CD8-positive, alpha-beta memory T cell (primary cell): ENCODE data around the gene EHD1. TPM values are rescaled to one million over a fixed set of nuclear protein-coding genes. Genes with fewer than 3 reads are reported as not detected.
A peak's percentile ranks its signal among the peaks of the same experiment; 100 is the strongest.

Source experiments
- CTCF ChIA-PET: fragments of 350-600 bp; sonication (Branson Sonifier 250); formaldehyde crosslinking; loops from one replicate; lab custom pipeline; 2021; ENCODE audit warnings: antibody characterized with exemption; lab: Charles Lee
- POLR2A ChIA-PET: fragments of 350-600 bp; sonication (Branson Sonifier 250); formaldehyde crosslinking; loops from one replicate; lab custom pipeline; 2021; ENCODE audit warnings: antibody characterized with exemption; lab: Charles Lee
- DNase-seq, 5 donors: peaks; one replicate each; pipeline versions ENCODE4 v3.0.0 to v3.0.0-alpha.2; 2020 to 2022; ENCODE audit warnings: mixed read lengths in 1 of 5
- H3K27ac ChIP-seq: one replicate; pipeline ENCODE4 v1.7.0; 2013; ENCODE audit warnings: low read depth, mild to moderate bottlenecking, low read length, moderate library complexity
- H3K27me3 ChIP-seq: 2 replicates; pipeline ENCODE4 v1.7.0; 2013; ENCODE audit warnings: low read length, mild to moderate bottlenecking; ENCODE audit not compliant: insufficient read depth, poor library complexity, severe bottlenecking
- H3K36me3 ChIP-seq: 2 replicates; pipeline ENCODE4 v1.7.0; 2013; ENCODE audit warnings: mild to moderate bottlenecking, low read length, moderate library complexity; ENCODE audit not compliant: insufficient read depth
- H3K4me1 ChIP-seq: 2 replicates; pipeline ENCODE4 v1.7.0; 2013; ENCODE audit warnings: mild to moderate bottlenecking, low read length, moderate library complexity; ENCODE audit not compliant: insufficient read depth
- H3K4me3 ChIP-seq: 2 replicates; pipeline ENCODE4 v1.7.0; 2013; ENCODE audit warnings: mild to moderate bottlenecking, low read length
- H3K9me3 ChIP-seq: 2 replicates; pipeline ENCODE4 v1.7.0; 2013; ENCODE audit warnings: mild to moderate bottlenecking, low read length
- H3K27ac Mint-ChIP-seq, 8 donors: one replicate each; pipeline ENCODE4 v1.8.0; 2020 to 2021; ENCODE audit warnings: mixed read lengths in 8 of 8, mild to moderate bottlenecking in 6 of 8, inconsistent platforms in 3 of 8, moderate library complexity in 3 of 8
- H3K27me3 Mint-ChIP-seq, 2 donors: one replicate each; pipeline ENCODE4 v1.8.0; 2020 to 2021; ENCODE audit warnings: mixed read lengths in 2 of 2, mild to moderate bottlenecking in 1 of 2, moderate library complexity in 1 of 2
- H3K36me3 Mint-ChIP-seq, 3 donors: one replicate each; pipeline ENCODE4 v1.8.0; 2020 to 2021; ENCODE audit warnings: mixed read lengths in 3 of 3, inconsistent platforms in 1 of 3, mild to moderate bottlenecking in 1 of 3
- H3K4me1 Mint-ChIP-seq, 3 donors: one replicate each; pipeline ENCODE4 v1.8.0; 2020 to 2021; ENCODE audit warnings: mixed read lengths in 3 of 3, inconsistent platforms in 1 of 3, mild to moderate bottlenecking in 1 of 3
- H3K4me3 Mint-ChIP-seq, 7 donors: one replicate each; pipeline ENCODE4 v1.8.0; 2020 to 2021; ENCODE audit warnings: mixed read lengths in 7 of 7, mild to moderate bottlenecking in 6 of 7, moderate library complexity in 4 of 7, inconsistent platforms in 2 of 7
- H3K9me3 Mint-ChIP-seq, 5 donors: one replicate each; pipeline ENCODE4 v1.8.0; 2020 to 2022; ENCODE audit warnings: mixed read lengths in 5 of 5, mild to moderate bottlenecking in 3 of 5, moderate library complexity in 2 of 5, inconsistent platforms in 1 of 5
- polyA plus RNA-seq: library from polyadenylated mRNA; unstranded; fragments of 300-500 nt; fragmentation: Illumina TruSeq; gene quantifications from one replicate; pipeline ENCODE4 v1.2.3, GENCODE V29; 2021
- total RNA-seq, 2 experiments: library from RNA; stranded (reverse); gene quantifications; one replicate each; pipeline ENCODE4 v1.2.3, GENCODE V29; 2021

Gene EHD1
- total and polyA plus RNA-seq, 3 experiments from 2014 or later, result 102 to 258 (median 110) TPM

GRCh38 chr11:64870176-64870892, 8.1 kb downstream of the EHD1 start:
- H3K27ac ChIP-seq, result peak overlapping the region; percentile 34

GRCh38 chr11:64869571-64870175, 8.7 kb downstream of the EHD1 start:
- H3K27me3 ChIP-seq, result no peaks in the 10 kb centered on the region
- DNase-seq, result no peak
- POLR2A ChIA-PET, result interaction anchor here (1.0 to 24.3 kb wide), 6 partner anchors 9 to 91 kb away, joined by 3 to 569 read pairs (median 8); partner anchors contain the start of gene EHD1
- Mint-ChIP-seq H3K36me3 (peaks cover 5 to 82% (median 28%) of the 10 kb centered on the region in 3 donors), H3K4me1 (peaks cover 83 to 93% (median 88%) of the 10 kb centered on the region in 3 donors), H3K4me3 (peak overlapping the region; percentile 78 to 85 (median 82)), H3K27me3 (no peaks in the 10 kb centered on the region), H3K27ac (peak overlapping the region; percentile 89 to 97 (median 92)), H3K9me3 (no peaks in the 10 kb centered on the region)
- H3K9me3 ChIP-seq, result no peaks in the 10 kb centered on the region
- H3K27ac ChIP-seq, result peak overlapping the region; percentile 34
- H3K36me3 ChIP-seq, result peaks cover 46% of the 10 kb centered on the region
- peak overlapping the region; percentile 72 for H3K4me3 ChIP-seq
- peaks cover 97% of the 10 kb centered on the region for H3K4me1 ChIP-seq
- CTCF ChIA-PET, result interaction anchor here (0.7 to 32.1 kb wide), 9 partner anchors 10 to 445 kb away, joined by 3 to 1256 read pairs (median 3); partner anchors contain the start of genes ARL2, CDC42BPG, CDC42EP2 and EHD1

More at GRCh38 chr11:64870176-64870892, 8.1 kb downstream of the EHD1 start:
- Mint-ChIP-seq H3K9me3 (no peaks in the 10 kb centered on the region), H3K4me3 (peak overlapping the region; percentile 78 to 85 (median 82)), H3K4me1 (peaks cover 83 to 93% (median 88%) of the 10 kb centered on the region in 3 donors), H3K27me3 (no peaks in the 10 kb centered on the region), H3K36me3 (peaks cover 5 to 86% (median 28%) of the 10 kb centered on the region in 3 donors), H3K27ac (peak overlapping the region; percentile 88 to 97 (median 92))
- CTCF ChIA-PET, result interaction anchor here (0.7 to 32.1 kb wide), 7 partner anchors 11 to 445 kb away, joined by 3 to 1256 read pairs (median 4); partner anchors contain the start of genes ARL2, CDC42BPG, CDC42EP2 and EHD1
- Histone ChIP-seq H3K4me3 (peak overlapping the region; percentile 72), H3K36me3 (peaks cover 48% of the 10 kb centered on the region), H3K9me3 (no peaks in the 10 kb centered on the region), H3K27me3 (no peaks in the 10 kb centered on the region), H3K4me1 (peaks cover 97% of the 10 kb centered on the region)
- no peak for DNase-seq
- POLR2A ChIA-PET, result interaction anchor here (1.0 to 24.3 kb wide), 4 partner anchors 9 to 92 kb away, joined by 3 to 569 read pairs (median 112); partner anchors contain the start of gene EHD1

- peaks cover 83 to 93% (median 86%) of the 10 kb centered on the region in 3 donors for H3K4me1 Mint-ChIP-seq
- peak in 2 of 5 donors; percentile 55 to 63 for DNase-seq
- Histone ChIP-seq H3K36me3 (peaks cover 40% of the 10 kb centered on the region), H3K9me3 (no peaks in the 10 kb centered on the region), H3K27me3 (no peaks in the 10 kb centered on the region), H3K4me1 (peaks cover 98% of the 10 kb centered on the region), H3K4me3 (peak overlapping the region; percentile 72), H3K27ac (peak overlapping the region; percentile 34)
- peaks cover 5 to 76% (median 23%) of the 10 kb centered on the region in 3 donors for H3K36me3 Mint-ChIP-seq
- no peaks in the 10 kb centered on the region for H3K27me3 Mint-ChIP-seq
- H3K27ac Mint-ChIP-seq, result peak overlapping the region; percentile 89 to 97 (median 92)
- H3K4me3 Mint-ChIP-seq, result peak overlapping the region; percentile 78 to 85 (median 82)
- ChIA-PET POLR2A (interaction anchor here (1.0 to 24.3 kb wide), 5 partner anchors 10 to 90 kb away, joined by 3 to 569 read pairs (median 12); partner anchors contain the start of gene EHD1), CTCF (interaction anchor here (1.0 to 32.1 kb wide), 7 partner anchors 9 to 145 kb away, joined by 3 to 1256 read pairs (median 4); partner anchors contain the start of genes ARL2, CDC42BPG and EHD1)
- H3K9me3 Mint-ChIP-seq, result no peaks in the 10 kb centered on the region
Observed at GRCh38 chr11:64868904-64869570, 9.4 kb downstream of the EHD1 start.

GRCh38 chr11:64867748-64868462, 10.5 kb downstream of the EHD1 start:
- no peak for DNase-seq
- H3K4me1 ChIP-seq, result peaks cover 100% of the 10 kb centered on the region
- CTCF ChIA-PET, result interaction anchor here (4.3 to 32.1 kb wide), 3 partner anchors 8 to 18 kb away, joined by 55 to 1256 read pairs (median 318); partner anchors contain the start of genes CDC42BPG and EHD1

GRCh38 chr11:64866173-64866491, 12.3 kb downstream of the EHD1 start:
- H3K9me3 ChIP-seq, result no peaks in the 10 kb centered on the region
- H3K4me1 ChIP-seq, result peaks cover 100% of the 10 kb centered on the region
- H3K4me3 ChIP-seq, result peak overlapping the region; percentile 66
- no peak for DNase-seq
- peaks cover 86 to 95% (median 90%) of the 10 kb centered on the region in 3 donors for H3K4me1 Mint-ChIP-seq
- H3K36me3 ChIP-seq, result peaks cover 17% of the 10 kb centered on the region
- POLR2A ChIA-PET, result interaction anchor here (10.1 to 24.3 kb wide), 2 partner anchors 13 kb away, joined by 213 to 569 read pairs; partner anchors contain the start of gene EHD1
- H3K27ac Mint-ChIP-seq, result peak overlapping the region; percentile 70 to 98 (median 94)
- H3K36me3 Mint-ChIP-seq, result peaks cover 0 to 60% (median 14%) of the 10 kb centered on the region in 3 donors
- peak overlapping the region; percentile 76 to 84 (median 77) for H3K4me3 Mint-ChIP-seq
- H3K27me3 ChIP-seq, result no peaks in the 10 kb centered on the region
- CTCF ChIA-PET, result interaction anchor here (15.2 to 32.1 kb wide), 2 partner anchors 17 to 20 kb away, joined by 318 to 1256 read pairs; partner anchors contain the start of genes CDC42BPG and EHD1
- peak overlapping the region; percentile 75 for H3K27ac ChIP-seq
- H3K9me3 Mint-ChIP-seq, result no peaks in the 10 kb centered on the region
- H3K27me3 Mint-ChIP-seq, result no peaks in the 10 kb centered on the region

More at GRCh38 chr11:64867748-64868462, 10.5 kb downstream of the EHD1 start:
- Mint-ChIP-seq H3K27me3 (no peaks in the 10 kb centered on the region), H3K36me3 (peaks cover 4 to 71% (median 21%) of the 10 kb centered on the region in 3 donors), H3K9me3 (no peaks in the 10 kb centered on the region), H3K27ac (peak overlapping the region; percentile 89 to 97 (median 92)), H3K4me1 (peaks cover 86 to 94% (median 91%) of the 10 kb centered on the region in 3 donors), H3K4me3 (peak overlapping the region; percentile 78 to 85 (median 82))
- no peaks in the 10 kb centered on the region for H3K9me3 ChIP-seq
- H3K27me3 ChIP-seq, result no peaks in the 10 kb centered on the region
- H3K36me3 ChIP-seq, result peaks cover 32% of the 10 kb centered on the region
- POLR2A ChIA-PET, result interaction anchor here (0.5 to 24.3 kb wide), 3 partner anchors 11 to 84 kb away, joined by 11 to 569 read pairs (median 213); partner anchors contain the start of gene EHD1
- peak overlapping the region; percentile 34 for H3K27ac ChIP-seq
- peak overlapping the region; percentile 72 for H3K4me3 ChIP-seq

GRCh38 chr11:64865286-64866172, 12.9 kb downstream of the EHD1 start:
- H3K27me3 Mint-ChIP-seq, result no peaks in the 10 kb centered on the region
- peak overlapping the region; percentile 66 for H3K4me3 ChIP-seq
- POLR2A ChIA-PET, result interaction anchor here (0.5 to 24.3 kb wide), 8 partner anchors 12 to 701 kb away, joined by 3 to 569 read pairs (median 5); partner anchors contain the start of genes CDC42BPG and EHD1

More at GRCh38 chr11:64865286-64866172, 12.9 kb downstream of the EHD1 start:
- H3K36me3 ChIP-seq, result peaks cover 16% of the 10 kb centered on the region
- H3K27ac ChIP-seq, result peak overlapping the region; percentile 75
- peaks cover 100% of the 10 kb centered on the region for H3K4me1 ChIP-seq
- no peaks in the 10 kb centered on the region for H3K9me3 Mint-ChIP-seq
- H3K27me3 ChIP-seq, result no peaks in the 10 kb centered on the region
- H3K36me3 Mint-ChIP-seq, result peaks cover 0 to 54% (median 14%) of the 10 kb centered on the region in 3 donors
- no peaks in the 10 kb centered on the region for H3K9me3 ChIP-seq
- CTCF ChIA-PET, result interaction anchor here (15.2 to 32.1 kb wide), 2 partner anchors 16 to 21 kb away, joined by 318 to 1256 read pairs; partner anchors contain the start of genes CDC42BPG and EHD1
- H3K4me3 Mint-ChIP-seq, result peak overlapping the region; percentile 76 to 91 (median 78)
- H3K4me1 Mint-ChIP-seq, result peaks cover 83 to 95% (median 89%) of the 10 kb centered on the region in 3 donors
- no peak for DNase-seq
- H3K27ac Mint-ChIP-seq, result peak overlapping the region; percentile 80 to 99 (median 96)
